HepG2 (cell line): ENCODE results near the gene EPHX1. TPM values are rescaled to one million over a fixed set of nuclear protein-coding genes. Genes with fewer than 3 reads are reported as not detected.

Experiments
- ATF7 ChIP-seq, 2 experiments: fragments of 450-650 bp in 1 of 2; sonication (generic) in 1 of 2; formaldehyde crosslinking in 1 of 2; IDR thresholded peaks; 2 replicates each; pipeline versions ENCODE4 v1.4.0 to v1.6.1; 2016 to 2020; ENCODE audit warnings: antibody characterized with exemption in 1 of 2, mild to moderate bottlenecking in 1 of 2, missing genetic modification reagents in 1 of 2
- GLI4 ChIP-seq: sonication (generic); formaldehyde crosslinking; IDR thresholded peaks from 2 replicates; pipeline ENCODE4 v1.5.1; 2020; ENCODE audit warnings: missing genetic modification reagents, mild to moderate bottlenecking, moderate library complexity, borderline replicate concordance
- KLF9 ChIP-seq: IDR thresholded peaks from 2 replicates; pipeline ENCODE4 v1.6.1; 2016; ENCODE audit warnings: low read depth
- SMC3 ChIP-seq: IDR thresholded peaks from 2 replicates; pipeline ENCODE4 v1.6.1; 2011; ENCODE audit warnings: low read length, improper control_type of control experiment
- SP1 ChIP-seq, 2 experiments: fragments of 450-650 bp in 1 of 2; sonication (generic) in 1 of 2; formaldehyde crosslinking in 1 of 2; IDR thresholded peaks; 2 replicates each; pipeline versions ENCODE4 v1.4.0 to v1.6.1; 2016 to 2020; ENCODE audit warnings: missing genetic modification reagents in 1 of 2
- TAF15 ChIP-seq: fragments of 200-400 bp; formaldehyde crosslinking; IDR thresholded peaks from one replicate; pipeline ENCODE4 v1.6.1; 2018; ENCODE audit warnings: mild to moderate bottlenecking, low read depth, low read length; ENCODE audit not compliant: poor library complexity, severe bottlenecking
- THAP11 ChIP-seq: IDR thresholded peaks from 2 replicates; pipeline ENCODE4 v1.6.1; 2016; ENCODE audit warnings: missing biosample characterization, missing genetic modification reagents
- ZFP82 ChIP-seq: sonication (generic); formaldehyde crosslinking; IDR thresholded peaks from 2 replicates; pipeline ENCODE4 v1.5.1; 2020; ENCODE audit warnings: mild to moderate bottlenecking, missing genetic modification reagents, borderline replicate concordance
- ZNF263 ChIP-seq: sonication (generic); formaldehyde crosslinking; IDR thresholded peaks from 2 replicates; pipeline ENCODE4 v1.4.0; 2020; ENCODE audit warnings: missing genetic modification reagents
- ZNF792 ChIP-seq: IDR thresholded peaks from 2 replicates; pipeline ENCODE4 v1.6.1; 2016
- polyA plus RNA-seq, 8 experiments: library from polyadenylated mRNA; depleted of rRNA in 3 of 8; stranded (reverse) in 7 of 8; unstranded in 1 of 8; fragments of >200 nt; fragmentation: Illumina TruSeq in 4 of 8; extraction: Trizol in 4 of 8; gene quantifications; 2 replicates each; pipeline versions ENCODE4 v1.2.1 to v1.2.3, GENCODE V29; 2011 to 2016; ENCODE audit warnings: low read depth in 4 of 8, missing spikeins in 1 of 8, mixed read lengths in 1 of 8; ENCODE audit not compliant: insufficient read depth in 1 of 8
- total RNA-seq, 5 experiments: library from RNA; depleted of rRNA; stranded (reverse); fragments of >200 nt; fragmentation: Illumina TruSeq; extraction: Trizol; gene quantifications; 2 replicates each; pipeline ENCODE4 v1.2.3, GENCODE V29; 2016; ENCODE audit warnings: low read depth in 1 of 5
- TF ChIP-seq, protein P1 (sequence below): sonication (generic); formaldehyde crosslinking; IDR thresholded peaks from 2 replicates; pipeline ENCODE4 v1.4.0; 2020; ENCODE audit warnings: mild to moderate bottlenecking, missing genetic modification reagents
- TF ChIP-seq, protein P2 (sequence below): IDR thresholded peaks from 2 replicates; pipeline ENCODE4 v1.6.1; 2016; ENCODE audit warnings: low read depth
- TF ChIP-seq, protein P3 (sequence below): IDR thresholded peaks from 2 replicates; pipeline ENCODE4 v1.6.1; 2016; ENCODE audit warnings: low read depth, missing genetic modification reagents, missing compliant biosample characterization

The EPHX1 gene
- total and polyA plus RNA-seq, 2 of the 13 experiments (the other 11 are each of a cell fraction or from before 2014, with no cell fraction given), result 27.7 to 36.5 TPM

GRCh38 chr1:225777583-225778336 is 32.2 kb upstream of the EPHX1 start, which contains the start of gene SRP9 (continued):
- TF ChIP-seq, protein P1, sequence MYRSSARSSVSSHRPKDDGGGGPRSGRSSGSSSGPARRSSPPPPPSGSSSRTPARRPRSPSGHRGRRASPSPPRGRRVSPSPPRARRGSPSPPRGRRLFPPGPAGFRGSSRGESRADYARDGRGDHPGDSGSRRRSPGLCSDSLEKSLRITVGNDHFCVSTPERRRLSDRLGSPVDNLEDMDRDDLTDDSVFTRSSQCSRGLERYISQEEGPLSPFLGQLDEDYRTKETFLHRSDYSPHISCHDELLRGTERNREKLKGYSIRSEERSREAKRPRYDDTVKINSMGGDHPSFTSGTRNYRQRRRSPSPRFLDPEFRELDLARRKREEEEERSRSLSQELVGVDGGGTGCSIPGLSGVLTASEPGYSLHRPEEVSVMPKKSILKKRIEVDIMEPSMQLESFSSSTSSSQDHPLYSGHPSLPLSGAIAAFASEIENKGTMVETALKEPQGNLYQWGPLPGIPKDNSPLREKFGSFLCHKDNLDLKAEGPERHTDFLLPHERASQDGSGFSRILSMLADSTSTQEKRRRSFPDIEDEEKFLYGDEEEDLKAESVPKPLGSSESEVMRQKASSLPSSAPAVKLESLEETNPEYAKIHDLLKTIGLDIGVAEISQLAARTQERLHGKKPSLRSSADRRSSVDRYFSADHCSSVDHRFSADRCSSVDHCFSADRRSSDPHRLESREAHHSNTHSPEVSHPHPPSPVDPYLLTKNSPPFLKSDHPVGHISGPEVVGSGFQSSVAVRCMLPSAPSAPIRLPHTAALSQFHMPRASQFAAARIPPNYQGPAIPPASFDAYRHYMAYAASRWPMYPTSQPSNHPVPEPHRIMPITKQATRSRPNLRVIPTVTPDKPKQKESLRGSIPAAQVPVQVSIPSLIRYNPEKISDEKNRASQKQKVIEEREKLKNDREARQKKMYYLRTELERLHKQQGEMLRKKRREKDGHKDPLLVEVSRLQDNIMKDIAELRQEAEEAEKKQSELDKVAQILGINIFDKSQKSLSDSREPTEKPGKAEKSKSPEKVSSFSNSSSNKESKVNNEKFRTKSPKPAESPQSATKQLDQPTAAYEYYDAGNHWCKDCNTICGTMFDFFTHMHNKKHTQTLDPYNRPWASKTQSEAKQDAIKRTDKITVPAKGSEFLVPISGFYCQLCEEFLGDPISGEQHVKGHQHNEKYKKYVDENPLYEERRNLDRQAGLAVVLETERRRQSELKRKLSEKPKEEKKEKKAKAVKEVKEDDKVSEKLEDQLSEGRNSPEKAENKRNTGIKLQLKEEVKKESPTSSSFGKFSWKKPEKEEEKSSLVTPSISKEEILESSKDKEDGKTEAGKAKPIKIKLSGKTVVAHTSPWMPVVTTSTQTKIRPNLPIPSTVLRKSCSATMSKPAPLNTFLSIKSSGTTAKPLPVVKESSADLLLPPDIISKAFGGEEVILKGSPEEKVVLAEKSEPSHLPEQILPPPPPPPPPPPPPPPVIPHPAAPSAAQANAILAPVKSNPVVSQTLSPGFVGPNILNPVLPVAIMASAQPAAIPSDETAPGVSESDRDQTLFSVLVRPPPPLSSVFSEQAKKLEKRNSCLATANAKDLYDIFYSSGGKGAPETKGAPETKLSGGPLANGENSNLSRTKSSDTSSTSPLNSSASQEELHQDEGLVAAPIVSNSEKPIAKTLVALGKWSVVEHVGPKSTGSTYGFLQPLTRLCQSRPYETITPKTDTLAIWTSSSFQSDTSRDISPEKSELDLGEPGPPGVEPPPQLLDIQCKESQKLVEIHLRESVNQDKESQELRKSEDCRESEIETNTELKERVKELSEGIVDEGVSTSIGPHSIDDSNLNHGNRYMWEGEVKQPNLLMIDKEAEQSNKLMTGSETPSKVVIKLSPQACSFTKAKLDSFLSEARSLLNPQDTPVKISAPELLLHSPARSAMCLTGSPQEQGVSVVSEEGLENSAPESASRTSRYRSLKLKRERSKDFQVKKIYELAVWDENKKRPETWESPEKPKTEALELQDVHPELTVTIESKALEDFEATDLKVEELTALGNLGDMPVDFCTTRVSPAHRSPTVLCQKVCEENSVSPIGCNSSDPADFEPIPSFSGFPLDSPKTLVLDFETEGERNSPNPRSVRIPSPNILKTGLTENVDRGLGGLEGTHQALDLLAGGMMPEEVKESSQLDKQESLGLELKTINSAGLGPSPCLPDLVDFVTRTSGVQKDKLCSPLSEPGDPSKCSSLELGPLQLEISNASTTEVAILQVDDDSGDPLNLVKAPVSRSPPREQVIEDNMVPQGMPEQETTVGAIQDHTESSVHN (CRISPR knock-in tag), result no peak
- TF ChIP-seq ZNF263 (CRISPR knock-in tag), result 0 out of 2 replicates have a peak, but pooled peaks have one; percentile 19
- TF ChIP-seq, protein P2, sequence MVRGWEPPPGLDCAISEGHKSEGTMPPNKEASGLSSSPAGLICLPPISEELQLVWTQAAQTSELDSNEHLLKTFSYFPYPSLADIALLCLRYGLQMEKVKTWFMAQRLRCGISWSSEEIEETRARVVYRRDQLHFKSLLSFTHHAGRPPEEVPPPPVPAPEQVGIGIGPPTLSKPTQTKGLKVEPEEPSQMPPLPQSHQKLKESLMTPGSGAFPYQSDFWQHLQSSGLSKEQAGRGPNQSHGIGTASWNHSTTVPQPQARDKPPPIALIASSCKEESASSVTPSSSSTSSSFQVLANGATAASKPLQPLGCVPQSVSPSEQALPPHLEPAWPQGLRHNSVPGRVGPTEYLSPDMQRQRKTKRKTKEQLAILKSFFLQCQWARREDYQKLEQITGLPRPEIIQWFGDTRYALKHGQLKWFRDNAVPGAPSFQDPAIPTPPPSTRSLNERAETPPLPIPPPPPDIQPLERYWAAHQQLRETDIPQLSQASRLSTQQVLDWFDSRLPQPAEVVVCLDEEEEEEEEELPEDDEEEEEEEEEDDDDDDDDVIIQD (CRISPR knock-in tag), result peak; percentile 84; the same call in 1 of the 2 replicates
- TF ChIP-seq ATF7 (IDR thresholded peaks at IDR 0.05), result no peak
- peak; percentile 63; the same call in 1 of the 2 replicates for TF ChIP-seq ATF7 (CRISPR knock-in tag; IDR thresholded peaks at IDR 0.05)
- TF ChIP-seq THAP11 (CRISPR knock-in tag), result peak; percentile 92
- TF ChIP-seq, protein P3, sequence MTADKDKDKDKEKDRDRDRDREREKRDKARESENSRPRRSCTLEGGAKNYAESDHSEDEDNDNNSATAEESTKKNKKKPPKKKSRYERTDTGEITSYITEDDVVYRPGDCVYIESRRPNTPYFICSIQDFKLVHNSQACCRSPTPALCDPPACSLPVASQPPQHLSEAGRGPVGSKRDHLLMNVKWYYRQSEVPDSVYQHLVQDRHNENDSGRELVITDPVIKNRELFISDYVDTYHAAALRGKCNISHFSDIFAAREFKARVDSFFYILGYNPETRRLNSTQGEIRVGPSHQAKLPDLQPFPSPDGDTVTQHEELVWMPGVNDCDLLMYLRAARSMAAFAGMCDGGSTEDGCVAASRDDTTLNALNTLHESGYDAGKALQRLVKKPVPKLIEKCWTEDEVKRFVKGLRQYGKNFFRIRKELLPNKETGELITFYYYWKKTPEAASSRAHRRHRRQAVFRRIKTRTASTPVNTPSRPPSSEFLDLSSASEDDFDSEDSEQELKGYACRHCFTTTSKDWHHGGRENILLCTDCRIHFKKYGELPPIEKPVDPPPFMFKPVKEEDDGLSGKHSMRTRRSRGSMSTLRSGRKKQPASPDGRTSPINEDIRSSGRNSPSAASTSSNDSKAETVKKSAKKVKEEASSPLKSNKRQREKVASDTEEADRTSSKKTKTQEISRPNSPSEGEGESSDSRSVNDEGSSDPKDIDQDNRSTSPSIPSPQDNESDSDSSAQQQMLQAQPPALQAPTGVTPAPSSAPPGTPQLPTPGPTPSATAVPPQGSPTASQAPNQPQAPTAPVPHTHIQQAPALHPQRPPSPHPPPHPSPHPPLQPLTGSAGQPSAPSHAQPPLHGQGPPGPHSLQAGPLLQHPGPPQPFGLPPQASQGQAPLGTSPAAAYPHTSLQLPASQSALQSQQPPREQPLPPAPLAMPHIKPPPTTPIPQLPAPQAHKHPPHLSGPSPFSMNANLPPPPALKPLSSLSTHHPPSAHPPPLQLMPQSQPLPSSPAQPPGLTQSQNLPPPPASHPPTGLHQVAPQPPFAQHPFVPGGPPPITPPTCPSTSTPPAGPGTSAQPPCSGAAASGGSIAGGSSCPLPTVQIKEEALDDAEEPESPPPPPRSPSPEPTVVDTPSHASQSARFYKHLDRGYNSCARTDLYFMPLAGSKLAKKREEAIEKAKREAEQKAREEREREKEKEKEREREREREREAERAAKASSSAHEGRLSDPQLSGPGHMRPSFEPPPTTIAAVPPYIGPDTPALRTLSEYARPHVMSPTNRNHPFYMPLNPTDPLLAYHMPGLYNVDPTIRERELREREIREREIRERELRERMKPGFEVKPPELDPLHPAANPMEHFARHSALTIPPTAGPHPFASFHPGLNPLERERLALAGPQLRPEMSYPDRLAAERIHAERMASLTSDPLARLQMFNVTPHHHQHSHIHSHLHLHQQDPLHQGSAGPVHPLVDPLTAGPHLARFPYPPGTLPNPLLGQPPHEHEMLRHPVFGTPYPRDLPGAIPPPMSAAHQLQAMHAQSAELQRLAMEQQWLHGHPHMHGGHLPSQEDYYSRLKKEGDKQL (CRISPR knock-in tag), result peak; percentile 32; the same call in 1 of the 2 replicates
- no peak for TF ChIP-seq SP1 (IDR thresholded peaks at IDR 0.05)
- TF ChIP-seq SP1 (CRISPR knock-in tag; IDR thresholded peaks at IDR 0.05), result peak; percentile 96
- TF ChIP-seq GLI4, result no peak
- peak; percentile 80 for TF ChIP-seq TAF15
- peak; percentile 63; the same call in 1 of the 2 replicates for TF ChIP-seq ZFP82 (CRISPR knock-in tag)
- peak; percentile 79; the same call in 1 of the 2 replicates for TF ChIP-seq ZNF792 (CRISPR knock-in tag)
- TF ChIP-seq SMC3, result no peak; the same call in 1 of the 2 replicates
- 0 out of 2 replicates have a peak, but pooled peaks have one; percentile 46 for TF ChIP-seq KLF9 (CRISPR knock-in tag)
